ENCODE results near the gene LRRC59. TPM values are rescaled to one million over a fixed set of nuclear protein-coding genes. Genes with fewer than 3 reads are reported as not detected.

The LRRC59 gene
- total and polyA plus RNA-seq, 2 experiments from 2014 or later: 46.4 to 124 TPM

DNA sequence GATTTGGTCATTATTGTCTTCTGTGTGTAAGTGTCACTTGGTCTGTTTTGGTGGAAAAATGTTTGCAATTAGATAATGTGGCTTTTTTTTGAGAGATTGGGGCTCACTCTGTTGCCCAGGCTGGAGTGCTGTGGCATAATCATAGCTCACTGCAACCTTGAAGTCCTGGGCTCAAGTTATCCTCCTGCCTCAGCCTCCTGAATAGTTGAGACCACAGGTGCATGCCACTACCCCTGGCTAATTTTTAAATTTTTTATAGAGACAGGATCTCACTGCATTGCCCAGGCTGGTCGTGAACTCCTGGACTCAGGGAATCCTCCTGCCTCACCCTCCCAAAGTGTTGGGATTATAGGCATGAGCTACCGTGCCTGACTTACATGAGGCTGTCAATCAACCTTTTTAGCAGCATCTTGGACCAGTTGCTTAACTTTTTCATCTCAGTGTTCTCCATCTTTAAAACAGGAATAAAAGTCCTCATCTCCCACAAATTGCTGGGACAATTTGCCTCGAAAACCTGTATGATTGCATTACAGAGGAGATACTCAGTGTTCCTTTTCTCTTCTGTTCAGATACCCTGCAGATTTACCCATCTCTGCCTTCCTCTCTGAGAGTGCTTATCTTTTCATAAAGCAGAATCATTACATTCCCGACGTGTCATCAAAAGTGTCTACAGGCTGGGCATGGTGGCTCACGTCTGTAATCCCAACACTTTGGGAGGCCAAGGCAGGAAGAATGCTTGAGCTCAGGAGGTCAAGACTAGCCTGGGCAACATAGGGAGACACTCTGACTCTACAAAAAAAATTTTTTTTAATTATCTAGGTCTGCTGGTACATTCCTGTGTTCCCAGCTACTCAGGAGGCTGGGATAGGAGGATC, 47.8 kb upstream of the LRRC59 start:
- Histone ChIP-seq H3K27ac (ENCODE audit: low read depth) (no peak overlapping the region), H3K27me3 (ENCODE audit: insufficient read depth) (no peaks in the 10 kb centered on the region), H3K4me2 (no peak overlapping the region), H4K20me1 (replicated peaks; ENCODE audit: insufficient read depth) (peaks cover 12% of the 10 kb centered on the region), H3F3A (replicated peaks; ENCODE audit: low read depth) (no peaks in the 10 kb centered on the region), H3K4me3 (no peak overlapping the region), H3K9me2 (ENCODE audit: insufficient read depth) (no peaks in the 10 kb centered on the region), H2AFZ (no peak overlapping the region), H3K79me2 (replicated peaks; ENCODE audit: insufficient read depth) (no peaks in the 10 kb centered on the region), H3K36me3 (ENCODE audit: insufficient read depth) (no peaks in the 10 kb centered on the region), H3K4me1 (ENCODE audit: insufficient read depth) (peaks cover 9% of the 10 kb centered on the region)
- Mint-ChIP-seq H3K36me3 (ENCODE audit: low read depth) (no peaks in the 10 kb centered on the region; the same call in 2 of the 3 replicates), H3K27me3 (ENCODE audit: insufficient read depth, low read depth, poor library complexity) (peaks cover 3% of the 10 kb centered on the region), H3K4me3 (no peak overlapping the region), H3K9me3 (no peaks in the 10 kb centered on the region), H3K27ac (no peak overlapping the region), H3K4me1 (peaks cover 11% of the 10 kb centered on the region)
- TF ChIP-seq CREB1 (CRISPR knock-in tag; IDR thresholded peaks at IDR 0.05; ENCODE audit: low read depth) (no peak), POLR2AphosphoS5 (IDR thresholded peaks at IDR 0.05; ENCODE audit: low read depth) (no peak), EZH2phosphoT487 (IDR thresholded peaks at IDR 0.05; ENCODE audit: unreplicated experiment) (no peak), ZNF331 (CRISPR knock-in tag; IDR thresholded peaks at IDR 0.05; ENCODE audit: low read depth) (no peak), EZH2 (IDR thresholded peaks at IDR 0.05; ENCODE audit: low read depth, unreplicated experiment) (no peak)
- TF ChIP-seq, protein P1, sequence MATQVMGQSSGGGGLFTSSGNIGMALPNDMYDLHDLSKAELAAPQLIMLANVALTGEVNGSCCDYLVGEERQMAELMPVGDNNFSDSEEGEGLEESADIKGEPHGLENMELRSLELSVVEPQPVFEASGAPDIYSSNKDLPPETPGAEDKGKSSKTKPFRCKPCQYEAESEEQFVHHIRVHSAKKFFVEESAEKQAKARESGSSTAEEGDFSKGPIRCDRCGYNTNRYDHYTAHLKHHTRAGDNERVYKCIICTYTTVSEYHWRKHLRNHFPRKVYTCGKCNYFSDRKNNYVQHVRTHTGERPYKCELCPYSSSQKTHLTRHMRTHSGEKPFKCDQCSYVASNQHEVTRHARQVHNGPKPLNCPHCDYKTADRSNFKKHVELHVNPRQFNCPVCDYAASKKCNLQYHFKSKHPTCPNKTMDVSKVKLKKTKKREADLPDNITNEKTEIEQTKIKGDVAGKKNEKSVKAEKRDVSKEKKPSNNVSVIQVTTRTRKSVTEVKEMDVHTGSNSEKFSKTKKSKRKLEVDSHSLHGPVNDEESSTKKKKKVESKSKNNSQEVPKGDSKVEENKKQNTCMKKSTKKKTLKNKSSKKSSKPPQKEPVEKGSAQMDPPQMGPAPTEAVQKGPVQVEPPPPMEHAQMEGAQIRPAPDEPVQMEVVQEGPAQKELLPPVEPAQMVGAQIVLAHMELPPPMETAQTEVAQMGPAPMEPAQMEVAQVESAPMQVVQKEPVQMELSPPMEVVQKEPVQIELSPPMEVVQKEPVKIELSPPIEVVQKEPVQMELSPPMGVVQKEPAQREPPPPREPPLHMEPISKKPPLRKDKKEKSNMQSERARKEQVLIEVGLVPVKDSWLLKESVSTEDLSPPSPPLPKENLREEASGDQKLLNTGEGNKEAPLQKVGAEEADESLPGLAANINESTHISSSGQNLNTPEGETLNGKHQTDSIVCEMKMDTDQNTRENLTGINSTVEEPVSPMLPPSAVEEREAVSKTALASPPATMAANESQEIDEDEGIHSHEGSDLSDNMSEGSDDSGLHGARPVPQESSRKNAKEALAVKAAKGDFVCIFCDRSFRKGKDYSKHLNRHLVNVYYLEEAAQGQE (IDR thresholded peaks at IDR 0.05; ENCODE audit: unreplicated experiment): no peak
- DNase-seq (ENCODE audit: low spot score) (no peak), ATAC-seq (no peak)

- Histone ChIP-seq H3K4me3 (no peak overlapping the region), H3F3A (replicated peaks; ENCODE audit: low read depth) (no peaks in the 10 kb centered on the region), H2AFZ (no peak overlapping the region), H3K79me2 (replicated peaks; ENCODE audit: insufficient read depth) (no peaks in the 10 kb centered on the region), H3K36me3 (ENCODE audit: insufficient read depth) (no peaks in the 10 kb centered on the region), H3K27me3 (ENCODE audit: insufficient read depth) (no peaks in the 10 kb centered on the region), H4K20me1 (replicated peaks; ENCODE audit: insufficient read depth) (peaks cover 12% of the 10 kb centered on the region; the same call in 1 of the 2 replicates), H3K4me1 (ENCODE audit: insufficient read depth) (peaks cover 9% of the 10 kb centered on the region), H3K4me2 (peak overlapping the region; percentile 25; the same call in 1 of the 2 replicates), H3K27ac (ENCODE audit: low read depth) (no peak overlapping the region), H3K9me2 (ENCODE audit: insufficient read depth) (no peaks in the 10 kb centered on the region)
- DNase-seq (ENCODE audit: low spot score) (no peak), ATAC-seq (no peak)
- Mint-ChIP-seq H3K4me1 (peaks cover 11% of the 10 kb centered on the region), H3K27me3 (ENCODE audit: insufficient read depth, low read depth, poor library complexity) (peaks cover 3% of the 10 kb centered on the region), H3K27ac (no peak overlapping the region), H3K36me3 (ENCODE audit: low read depth) (no peaks in the 10 kb centered on the region; the same call in 2 of the 3 replicates), H3K4me3 (no peak overlapping the region), H3K9me3 (no peaks in the 10 kb centered on the region)
- TF ChIP-seq ZNF114 (CRISPR knock-in tag; IDR thresholded peaks at IDR 0.05) (no peak), STAT1 (IDR thresholded peaks at IDR 0.05; ENCODE audit: unreplicated experiment) (no peak), NANOG (IDR thresholded peaks at IDR 0.05; ENCODE audit: borderline replicate concordance) (no peak), EZH2phosphoT487 (IDR thresholded peaks at IDR 0.05; ENCODE audit: unreplicated experiment) (no peak), CTCF (conservative IDR thresholded peaks at IDR 0.05; ENCODE audit: low read depth in 2 of 2) (no peak)
- TF ChIP-seq, protein P2, sequence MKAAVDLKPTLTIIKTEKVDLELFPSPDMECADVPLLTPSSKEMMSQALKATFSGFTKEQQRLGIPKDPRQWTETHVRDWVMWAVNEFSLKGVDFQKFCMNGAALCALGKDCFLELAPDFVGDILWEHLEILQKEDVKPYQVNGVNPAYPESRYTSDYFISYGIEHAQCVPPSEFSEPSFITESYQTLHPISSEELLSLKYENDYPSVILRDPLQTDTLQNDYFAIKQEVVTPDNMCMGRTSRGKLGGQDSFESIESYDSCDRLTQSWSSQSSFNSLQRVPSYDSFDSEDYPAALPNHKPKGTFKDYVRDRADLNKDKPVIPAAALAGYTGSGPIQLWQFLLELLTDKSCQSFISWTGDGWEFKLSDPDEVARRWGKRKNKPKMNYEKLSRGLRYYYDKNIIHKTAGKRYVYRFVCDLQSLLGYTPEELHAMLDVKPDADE (IDR thresholded peaks at IDR 0.05): no peak
These were observed 46.2 kb upstream of the LRRC59 start for GRCh38 chr17:50443505-50443974.
